Astrocyte (in vitro differentiated cells and primary cell): ENCODE data around the gene EFTUD2. TPM values are rescaled to one million over a fixed set of nuclear protein-coding genes. Genes with fewer than 3 reads are reported as not detected.

ENCODE experiments used
- DNase-seq: peaks from one replicate; pipeline ENCODE4 v3.0.0-alpha.2; 2010; ENCODE audit warnings: low read depth
- FAIRE-seq: peaks from 2 replicates; lab custom pipeline; 2011; peaks lifted over from hg19 to GRCh38; lab: Jason Lieb, UNC
- H2AFZ ChIP-seq: 2 replicates; pipeline ENCODE4 v1.6.0; 2012; ENCODE audit warnings: low read depth, low read length, inconsistent platforms
- H3K27ac ChIP-seq: 2 replicates; pipeline ENCODE4 v1.5.1; 2011; ENCODE audit warnings: low read depth, low read length, inconsistent platforms
- H3K27me3 ChIP-seq: 2 replicates; pipeline ENCODE4 v1.6.0; 2011; ENCODE audit warnings: low read length, inconsistent platforms; ENCODE audit not compliant: insufficient read depth
- H3K36me3 ChIP-seq: 2 replicates; pipeline ENCODE4 v1.5.1; 2011; ENCODE audit warnings: low read length, inconsistent platforms; ENCODE audit not compliant: insufficient read depth
- H3K4me1 ChIP-seq: 2 replicates; pipeline ENCODE4 v1.5.1; 2011; ENCODE audit warnings: low read length, inconsistent platforms; ENCODE audit not compliant: insufficient read depth
- H3K4me2 ChIP-seq: 2 replicates; pipeline ENCODE4 v1.6.0; 2012; ENCODE audit warnings: low read length, inconsistent platforms
- H3K4me3 ChIP-seq: 2 replicates; pipeline ENCODE4 v1.5.1; 2011; ENCODE audit warnings: low read depth, mild to moderate bottlenecking, low read length, inconsistent platforms; ENCODE audit not compliant: insufficient read depth
- H3K79me2 ChIP-seq: 2 replicates; pipeline ENCODE4 v1.6.0; 2012; ENCODE audit warnings: mild to moderate bottlenecking, low read length, inconsistent platforms; ENCODE audit not compliant: insufficient read depth
- H3K9ac ChIP-seq: 2 replicates; pipeline ENCODE4 v1.6.0; 2012; ENCODE audit warnings: mild to moderate bottlenecking, low read length, inconsistent platforms
- H3K9me3 ChIP-seq: 2 replicates; pipeline ENCODE4 v1.5.1; 2012; ENCODE audit warnings: low read depth, mild to moderate bottlenecking, low read length, inconsistent platforms; ENCODE audit not compliant: insufficient read depth
- H4K20me1 ChIP-seq: 2 replicates; pipeline ENCODE4 v1.6.0; 2012; ENCODE audit warnings: low read length, inconsistent platforms; ENCODE audit not compliant: insufficient read depth
- H3K27ac Mint-ChIP-seq: one replicate; pipeline ENCODE4 v1.8.0; 2021; ENCODE audit warnings: mild to moderate bottlenecking, mixed read lengths; ENCODE audit not compliant: unreplicated experiment
- H3K27me3 Mint-ChIP-seq: one replicate; pipeline ENCODE4 v1.8.0; 2021; ENCODE audit warnings: low read depth, mixed read lengths; ENCODE audit not compliant: unreplicated experiment
- H3K36me3 Mint-ChIP-seq: one replicate; pipeline ENCODE4 v1.8.0; 2021; ENCODE audit warnings: low read depth, mixed read lengths; ENCODE audit not compliant: unreplicated experiment
- H3K4me1 Mint-ChIP-seq: one replicate; pipeline ENCODE4 v1.8.0; 2021; ENCODE audit warnings: low read depth, mixed read lengths; ENCODE audit not compliant: unreplicated experiment
- H3K4me3 Mint-ChIP-seq: one replicate; pipeline ENCODE4 v1.8.0; 2021; ENCODE audit warnings: mild to moderate bottlenecking, moderate library complexity, mixed read lengths; ENCODE audit not compliant: unreplicated experiment
- H3K9me3 Mint-ChIP-seq: one replicate; pipeline ENCODE4 v1.8.0; 2021; ENCODE audit warnings: mild to moderate bottlenecking, mixed read lengths; ENCODE audit not compliant: unreplicated experiment
- EZH2 ChIP-seq: IDR thresholded peaks from 2 replicates; pipeline ENCODE4 v1.6.1; 2012; ENCODE audit warnings: mild to moderate bottlenecking, low read length, inconsistent platforms; ENCODE audit not compliant: insufficient read depth
- total RNA-seq: library from RNA; stranded (reverse); gene quantifications from 2 replicates; pipeline ENCODE4 v1.2.1, GENCODE V29; 2021
- TF ChIP-seq, protein P1 (sequence below): IDR thresholded peaks from 2 replicates; pipeline ENCODE4 v1.5.1; 2011; ENCODE audit warnings: low read depth, mild to moderate bottlenecking, inconsistent platforms, low read length, moderate library complexity; ENCODE audit not compliant: insufficient read depth

EFTUD2 gene
- total RNA-seq, 1 donor from 2014 or later: 129 TPM

DNA sequence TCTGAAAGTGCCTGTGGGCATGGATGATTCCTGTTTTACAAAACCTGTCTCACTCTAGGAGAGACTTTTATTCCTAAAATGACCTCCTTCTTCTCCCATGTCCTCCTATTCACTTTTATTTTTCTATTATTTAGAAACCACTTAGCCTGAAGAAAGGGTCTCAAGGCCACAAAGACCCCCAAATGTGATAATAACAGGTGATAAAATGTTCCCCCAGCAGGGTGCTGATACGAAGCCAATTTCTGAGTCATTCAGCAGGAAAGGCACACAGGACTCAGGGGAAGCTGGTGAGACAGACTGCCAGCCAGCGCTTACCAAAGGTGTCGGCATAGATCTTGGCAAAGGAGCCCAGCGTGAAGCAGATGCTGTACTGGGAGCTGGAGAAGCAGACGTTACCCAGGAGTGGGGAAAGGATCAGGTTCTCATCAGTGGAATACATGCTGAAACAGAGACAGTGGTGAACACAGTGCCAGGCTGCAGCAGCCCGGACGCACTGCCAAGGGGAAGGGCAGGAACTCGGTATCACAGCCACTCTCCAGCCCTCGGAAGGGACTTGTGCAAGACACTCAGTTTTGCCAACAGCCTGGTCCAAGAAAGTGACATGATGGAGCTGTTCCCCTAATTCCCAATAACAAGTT, 27.0 kb downstream of the EFTUD2 start:
- DNase-seq (no peak), FAIRE-seq (no peak)
- H3K4me3 ChIP-seq: no peak overlapping the region
- H3K27me3 Mint-ChIP-seq: no peaks in the 10 kb centered on the region
- no peaks in the 10 kb centered on the region for H3K79me2 ChIP-seq
- no peaks in the 10 kb centered on the region for H3K9me3 Mint-ChIP-seq
- no peak overlapping the region for H3K27ac ChIP-seq
- no peak overlapping the region for H3K4me2 ChIP-seq
- H3K9ac ChIP-seq: no peak overlapping the region
- H3K27ac Mint-ChIP-seq: no peak overlapping the region
- H4K20me1 ChIP-seq: peaks cover 15% of the 10 kb centered on the region
- H3K4me1 ChIP-seq: no peaks in the 10 kb centered on the region
- peaks cover 55% of the 10 kb centered on the region for H3K36me3 ChIP-seq
- H3K9me3 ChIP-seq: no peaks in the 10 kb centered on the region
- H3K27me3 ChIP-seq: no peaks in the 10 kb centered on the region
- TF ChIP-seq, protein P1, sequence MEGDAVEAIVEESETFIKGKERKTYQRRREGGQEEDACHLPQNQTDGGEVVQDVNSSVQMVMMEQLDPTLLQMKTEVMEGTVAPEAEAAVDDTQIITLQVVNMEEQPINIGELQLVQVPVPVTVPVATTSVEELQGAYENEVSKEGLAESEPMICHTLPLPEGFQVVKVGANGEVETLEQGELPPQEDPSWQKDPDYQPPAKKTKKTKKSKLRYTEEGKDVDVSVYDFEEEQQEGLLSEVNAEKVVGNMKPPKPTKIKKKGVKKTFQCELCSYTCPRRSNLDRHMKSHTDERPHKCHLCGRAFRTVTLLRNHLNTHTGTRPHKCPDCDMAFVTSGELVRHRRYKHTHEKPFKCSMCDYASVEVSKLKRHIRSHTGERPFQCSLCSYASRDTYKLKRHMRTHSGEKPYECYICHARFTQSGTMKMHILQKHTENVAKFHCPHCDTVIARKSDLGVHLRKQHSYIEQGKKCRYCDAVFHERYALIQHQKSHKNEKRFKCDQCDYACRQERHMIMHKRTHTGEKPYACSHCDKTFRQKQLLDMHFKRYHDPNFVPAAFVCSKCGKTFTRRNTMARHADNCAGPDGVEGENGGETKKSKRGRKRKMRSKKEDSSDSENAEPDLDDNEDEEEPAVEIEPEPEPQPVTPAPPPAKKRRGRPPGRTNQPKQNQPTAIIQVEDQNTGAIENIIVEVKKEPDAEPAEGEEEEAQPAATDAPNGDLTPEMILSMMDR: no peak
- TF ChIP-seq EZH2: no peak
- no peak overlapping the region for H3K4me3 Mint-ChIP-seq
- H3K4me1 Mint-ChIP-seq: no peaks in the 10 kb centered on the region
- no peak overlapping the region for H2AFZ ChIP-seq
- H3K36me3 Mint-ChIP-seq: peaks cover 21% of the 10 kb centered on the region

DNA sequence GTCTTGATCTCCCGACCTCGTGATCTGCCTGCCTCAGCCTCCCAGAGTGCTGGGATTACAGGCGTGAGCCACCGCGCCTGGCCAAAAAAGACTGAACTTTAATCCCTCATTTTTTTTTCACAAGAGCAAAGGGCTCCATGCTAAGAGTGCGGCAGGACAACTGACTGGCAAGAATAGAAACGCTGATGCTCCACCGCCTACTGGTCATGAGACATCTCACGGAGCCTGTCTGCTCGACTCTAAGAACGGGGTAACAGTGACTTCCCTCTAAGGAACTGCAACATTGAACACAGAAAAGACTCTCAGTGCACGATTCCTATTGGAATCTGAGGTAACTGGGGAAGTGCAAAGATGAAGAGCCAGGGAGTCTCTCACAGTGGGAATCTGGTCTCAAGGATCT, 27.7 kb downstream of the EFTUD2 start:
- Mint-ChIP-seq H3K27ac (no peak overlapping the region), H3K36me3 (peaks cover 19% of the 10 kb centered on the region), H3K4me1 (no peaks in the 10 kb centered on the region), H3K27me3 (no peaks in the 10 kb centered on the region), H3K4me3 (no peak overlapping the region), H3K9me3 (no peaks in the 10 kb centered on the region)
- H4K20me1 ChIP-seq: peaks cover 12% of the 10 kb centered on the region
- no peak overlapping the region for H3K4me2 ChIP-seq
- no peaks in the 10 kb centered on the region for H3K9me3 ChIP-seq
- H3K4me3 ChIP-seq: no peak overlapping the region
- TF ChIP-seq, protein P1: no peak
- TF ChIP-seq EZH2: no peak
- DNase-seq: no peak
- no peaks in the 10 kb centered on the region for H3K4me1 ChIP-seq
- no peak overlapping the region for H3K9ac ChIP-seq
- H3K27me3 ChIP-seq: no peaks in the 10 kb centered on the region
- H3K79me2 ChIP-seq: no peaks in the 10 kb centered on the region
- H3K27ac ChIP-seq: no peak overlapping the region
- FAIRE-seq: no peak
- no peak overlapping the region for H2AFZ ChIP-seq
- H3K36me3 ChIP-seq: peaks cover 51% of the 10 kb centered on the region

DNA sequence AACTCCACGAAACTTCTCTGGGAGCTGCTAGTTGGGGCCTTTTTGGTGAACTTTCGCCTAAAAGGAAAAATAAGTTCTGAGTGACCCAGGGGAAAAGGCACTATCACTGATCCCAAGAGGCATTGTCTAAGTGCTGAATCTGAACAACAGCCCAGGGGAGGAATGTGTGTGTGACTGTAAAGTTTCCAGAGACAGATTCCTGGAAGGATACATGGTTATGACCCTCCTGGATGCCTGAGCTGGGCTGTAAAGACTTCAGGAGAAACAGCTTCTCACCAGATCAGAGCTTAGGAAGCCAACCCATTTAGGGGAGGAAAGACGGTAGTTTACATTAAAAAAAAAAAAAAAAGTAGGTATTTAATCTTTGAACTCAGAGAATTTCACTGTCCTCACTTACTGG, 31.4 kb downstream of the EFTUD2 start:
- Mint-ChIP-seq H3K4me1 (no peaks in the 10 kb centered on the region), H3K36me3 (peaks cover 19% of the 10 kb centered on the region), H3K27me3 (no peaks in the 10 kb centered on the region), H3K9me3 (no peaks in the 10 kb centered on the region), H3K27ac (no peak overlapping the region), H3K4me3 (no peak overlapping the region)
- Histone ChIP-seq H3K27ac (no peak overlapping the region), H2AFZ (no peak overlapping the region), H3K9me3 (no peaks in the 10 kb centered on the region), H3K4me3 (no peak overlapping the region), H3K9ac (no peak overlapping the region), H3K4me2 (no peak overlapping the region), H3K27me3 (no peaks in the 10 kb centered on the region), H4K20me1 (peaks cover 9% of the 10 kb centered on the region), H3K79me2 (no peaks in the 10 kb centered on the region), H3K36me3 (peaks cover 52% of the 10 kb centered on the region), H3K4me1 (no peaks in the 10 kb centered on the region)
- no peak for DNase-seq
- no peak for FAIRE-seq
- TF ChIP-seq, protein P1: no peak
- no peak for TF ChIP-seq EZH2
